ENCODE measurements around the gene VPS26C. TPM values are rescaled to one million over a fixed set of nuclear protein-coding genes. Genes with fewer than 3 reads are reported as not detected.
"Not testable (repeated sequence)": the region's sequence is repeated elsewhere in the genome, so short reads cannot be mapped to it uniquely, and the experiment has no call there.

Gene VPS26C
- polyA plus RNA-seq (ENCODE audit: insufficient read length in 10 of 10), result 10 to 100 TPM; 24.2 to 32.6 (median 29.5) TPM
- long read RNA-seq, donor 1, partial matches to known transcripts, result 0 of 5 reads
- long read RNA-seq, donor 1, other reads (novel, unspliced or antisense), result 0 of 5 reads
- long read RNA-seq, donor 2, transcript VPS26C-201 (8 exons, 3,256 nt), result major isoform, 5 of 6 reads
- long read RNA-seq, donor 2, partial matches to known transcripts, result 0 of 6 reads
- long read RNA-seq, donor 2, other reads (novel, unspliced or antisense), result 0 of 6 reads
- long read RNA-seq, donor 3, result 0 reads
- long read RNA-seq, donor 4, partial matches to known transcripts, result 0 of 3 reads
- long read RNA-seq, donor 4, other reads (novel, unspliced or antisense), result 0 of 3 reads
- long read RNA-seq, donor 5, partial matches to known transcripts, result 0 of 8 reads
- long read RNA-seq, donor 5, other reads (novel, unspliced or antisense), result 0 of 8 reads
- long read RNA-seq, donor 6, transcript VPS26C-201 (8 exons, 3,256 nt), result major isoform, 5 of 8 reads
- long read RNA-seq, donor 6, partial matches to known transcripts, result 0 of 8 reads
- long read RNA-seq, donor 6, other reads (novel, unspliced or antisense), result 0 of 8 reads
- long read RNA-seq, donor 7, transcript VPS26C-201 (8 exons, 3,256 nt), result major isoform, 5 of 7 reads
- long read RNA-seq, donor 7, partial matches to known transcripts, result 0 of 7 reads
- long read RNA-seq, donor 7, other reads (novel, unspliced or antisense), result 0 of 7 reads
- long read RNA-seq, donor 8, partial matches to known transcripts, result 0 of 4 reads
- long read RNA-seq, donor 8, other reads (novel, unspliced or antisense), result 0 of 4 reads
- long read RNA-seq, donor 9, partial matches to known transcripts, result 0 of 2 reads
- long read RNA-seq, donor 9, other reads (novel, unspliced or antisense), result 0 of 2 reads

DNA sequence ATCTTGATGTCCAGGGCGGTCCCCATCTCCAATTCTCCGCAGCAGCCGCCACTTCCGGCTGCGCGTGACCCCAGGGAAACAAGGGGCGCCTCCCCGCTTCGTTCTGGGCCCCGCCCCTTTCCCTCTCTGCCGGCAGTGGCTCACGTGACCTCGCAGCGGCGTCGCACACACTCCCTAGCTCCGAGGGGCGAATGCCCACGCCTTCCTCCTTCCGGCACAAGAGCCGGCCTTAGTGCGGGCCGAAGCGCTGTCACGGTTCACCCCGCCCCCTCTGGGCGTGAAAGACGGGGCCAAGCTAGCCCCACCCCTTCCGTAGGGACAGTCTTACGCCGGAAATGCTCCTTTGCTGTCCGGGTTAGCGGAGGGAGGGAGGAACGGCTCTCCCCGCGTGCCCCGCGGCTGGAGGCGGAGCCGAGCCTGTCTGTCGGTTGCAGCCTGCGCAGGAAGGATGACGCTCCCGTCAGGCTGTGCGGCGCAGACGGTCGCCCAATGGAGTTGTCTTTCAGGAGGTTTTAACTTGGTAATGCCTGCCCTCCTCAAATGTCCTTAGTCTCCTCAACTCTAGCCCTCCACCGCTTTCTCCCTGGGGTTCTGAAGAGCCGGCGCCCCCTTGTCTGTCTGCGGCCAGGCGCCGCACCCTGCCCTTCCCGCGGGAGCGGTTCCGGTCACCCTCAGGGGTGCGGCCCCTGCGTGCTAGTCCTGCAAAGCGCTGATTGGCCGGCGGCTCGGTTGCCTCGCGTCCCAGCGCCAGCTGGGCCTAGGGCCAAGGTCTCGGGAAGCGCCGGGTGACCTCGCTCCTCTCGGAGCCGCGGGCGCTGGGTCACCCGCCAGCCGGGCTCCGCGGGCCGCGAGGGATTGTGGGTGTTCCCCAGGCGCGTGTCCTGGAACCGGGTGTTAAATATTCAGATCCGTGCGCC lies at the start of gene VPS26C:
VPS26C (minus strand) TSS at position 66 of the 917 bp plus-strand sequence; CDS start at position 26, 40 bp downstream.
- peak; percentile 99 to 100 (median 100) for DNase-seq

GRCh38 chr21:37316072-37316471 lies 48.9 kb upstream of the VPS26C start:
- not testable (repeated sequence) for DNase-seq

DNA sequence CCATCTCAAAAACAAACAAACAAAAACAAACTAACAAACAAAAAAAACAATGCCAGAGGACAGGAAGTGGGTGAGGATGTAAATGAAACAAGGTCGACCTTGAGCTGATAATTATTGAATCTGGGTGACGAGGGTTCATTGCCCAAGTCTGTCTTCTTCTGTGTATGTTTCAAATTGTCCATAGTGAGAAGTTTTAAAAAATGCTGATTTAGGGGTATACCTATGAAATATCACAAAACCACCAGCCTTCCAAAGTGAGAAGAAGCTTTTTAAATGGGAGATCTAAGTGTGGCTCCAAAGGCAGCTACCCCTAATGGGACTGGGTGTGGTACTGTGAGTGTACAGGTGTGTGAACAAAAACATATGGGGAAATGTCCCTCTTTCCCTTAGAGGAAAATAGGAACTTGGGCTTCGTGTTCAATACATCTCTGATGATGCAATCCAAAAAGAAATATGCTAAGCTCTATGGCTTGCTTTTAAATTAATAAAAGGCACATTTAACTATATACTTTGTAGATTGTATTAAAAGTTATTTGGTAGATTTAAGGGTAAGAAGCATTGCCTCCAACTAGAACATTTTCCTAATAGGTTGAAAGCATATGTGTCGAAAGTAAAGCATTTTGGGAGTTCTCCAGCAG lies 33.1 kb upstream of the VPS26C start:
- DNase-seq, result no peak

DNA sequence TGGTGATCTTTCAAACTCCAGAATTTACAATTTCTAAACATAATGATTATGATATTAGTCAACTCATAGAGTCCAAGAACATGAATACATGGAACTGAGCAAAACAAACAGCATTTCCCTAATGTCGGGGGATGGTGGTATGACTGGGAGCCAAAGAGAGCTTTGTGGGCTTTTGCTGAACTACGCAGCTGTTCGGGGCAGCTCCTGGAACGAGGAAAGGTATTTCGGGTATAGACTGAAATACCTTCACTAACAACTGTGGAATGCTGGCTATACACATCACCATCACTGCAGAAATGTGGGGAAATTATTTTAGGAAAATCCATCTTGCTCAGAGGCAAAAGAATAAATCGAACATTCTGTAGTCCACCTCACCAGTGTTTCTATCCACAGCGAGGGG lies 30.2 kb upstream of the VPS26C start:
- DNase-seq, result no peak

DNA sequence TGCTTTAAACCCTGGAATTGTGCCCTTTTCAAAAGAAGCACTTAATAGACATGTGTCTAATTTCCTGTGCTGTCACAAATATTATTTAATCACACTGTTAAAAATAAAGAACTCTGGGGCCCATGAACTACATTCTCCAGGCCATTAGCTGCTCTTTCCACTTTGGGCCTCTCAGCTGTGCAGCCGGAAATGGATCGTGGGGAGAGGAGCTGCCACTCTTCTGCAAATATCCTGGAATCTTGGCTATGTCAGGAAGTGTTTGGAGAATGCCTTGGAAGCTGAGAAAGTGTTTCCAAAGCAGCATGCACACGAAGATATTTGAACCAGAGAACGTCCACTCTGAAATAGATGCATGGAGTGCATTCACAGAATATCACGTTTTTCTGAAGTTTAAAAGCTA lies 27.5 kb upstream of the VPS26C start:
- DNase-seq, result peak in 2 of 3 donors; percentile 12 to 38

- DNase-seq, result peak in 2 of 3 donors; percentile 28 to 51
Observed at GRCh38 chr21:37292941-37293340, 25.8 kb upstream of the VPS26C start.

GRCh38 chr21:37292041-37292440 lies 24.9 kb upstream of the VPS26C start:
- DNase-seq, result no peak

- DNase-seq, result not testable (repeated sequence)
Observed at GRCh38 chr21:37283191-37283710, 16.1 kb upstream of the VPS26C start.

DNA sequence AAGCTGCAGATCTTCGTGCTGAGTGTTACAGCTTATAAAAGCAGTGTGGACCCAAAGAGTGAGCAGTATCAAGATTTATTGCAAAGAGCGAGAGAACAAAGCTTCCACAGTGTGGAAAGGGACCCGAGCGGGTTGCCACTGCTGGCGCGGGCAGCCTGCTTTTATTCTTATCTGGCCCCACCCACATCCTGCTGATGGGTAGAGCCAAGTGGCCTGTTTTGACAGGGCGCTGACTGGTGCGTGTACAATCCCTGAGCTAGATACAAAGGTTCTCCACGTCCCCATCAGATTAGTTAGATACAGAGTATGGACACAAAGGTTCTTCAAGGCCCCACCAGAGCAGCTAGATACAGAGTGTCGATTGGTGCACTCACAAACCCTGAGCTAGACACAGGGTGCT lies 15.5 kb upstream of the VPS26C start:
- DNase-seq, result not testable (repeated sequence)

DNA sequence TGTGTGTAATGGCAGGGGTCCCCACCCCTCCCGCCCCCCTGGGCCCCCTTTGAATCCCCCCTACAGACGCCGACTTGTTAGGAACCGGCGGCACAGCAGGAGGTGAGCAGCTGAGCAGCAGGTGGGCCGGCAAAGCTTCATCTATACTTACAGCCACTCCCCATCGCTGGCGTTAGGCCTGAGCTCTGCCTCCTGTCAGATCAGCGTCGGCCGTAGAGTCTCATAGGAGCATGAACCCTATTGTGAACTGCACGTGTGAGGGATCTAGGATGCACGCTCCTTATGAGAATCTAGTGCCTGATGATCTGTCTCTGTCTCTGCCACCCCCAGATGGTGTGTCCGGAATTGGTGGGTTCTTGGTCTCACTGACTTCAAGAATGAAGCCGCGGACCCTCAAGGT lies 14.9 kb upstream of the VPS26C start:
- peak in 2 of 3 donors; percentile 24 to 25 for DNase-seq

DNA sequence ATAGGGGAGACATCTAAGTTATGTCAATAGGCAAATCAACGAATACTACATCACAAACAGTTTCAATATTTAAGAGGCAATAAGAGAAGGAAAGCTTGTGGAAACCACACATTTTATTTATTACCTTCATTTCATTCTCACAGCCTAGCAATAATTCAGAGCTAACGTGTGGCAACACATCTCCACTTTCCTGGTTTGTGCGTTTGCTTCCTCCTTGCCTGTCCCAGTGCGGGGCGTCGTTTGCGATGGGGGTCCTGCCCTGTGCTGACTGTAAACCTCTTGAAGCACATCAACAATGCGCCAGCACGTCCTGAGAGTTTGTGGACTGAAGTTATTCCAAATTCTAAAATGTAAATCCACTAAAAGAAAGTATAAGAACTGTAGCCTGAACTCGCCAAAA lies 14.4 kb upstream of the VPS26C start:
- DNase-seq, result no peak

DNA sequence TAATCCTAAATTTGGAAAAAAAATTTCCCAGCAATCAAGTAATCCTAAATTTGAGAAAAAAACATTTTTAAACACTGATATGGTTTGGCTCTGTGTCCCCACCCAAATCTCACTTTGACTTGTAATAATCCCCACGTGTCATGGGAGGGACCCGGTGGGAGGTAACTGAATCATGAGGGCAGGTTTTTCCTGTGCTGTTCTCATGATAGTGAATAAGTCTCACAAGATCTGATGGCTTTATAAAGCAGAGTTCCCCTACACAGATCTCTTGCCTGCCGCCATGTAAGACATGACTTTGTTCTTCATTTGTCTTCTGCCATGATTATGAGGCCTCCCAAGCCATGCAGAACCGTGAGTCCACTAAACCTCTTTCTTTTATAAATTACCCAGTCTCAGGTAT lies 12.1 kb upstream of the VPS26C start:
- not testable (repeated sequence) for DNase-seq

GRCh38 chr21:37278199-37278598 lies 11.1 kb upstream of the VPS26C start:
- DNase-seq, result no peak

GRCh38 chr21:37276377-37276776 lies 9.2 kb upstream of the VPS26C start:
- DNase-seq, result no peak

GRCh38 chr21:37273911-37274690 lies 7.0 kb upstream of the VPS26C start:
- DNase-seq, result no peak

GRCh38 chr21:37273440-37273839 lies 6.3 kb upstream of the VPS26C start:
- DNase-seq, result no peak

DNA sequence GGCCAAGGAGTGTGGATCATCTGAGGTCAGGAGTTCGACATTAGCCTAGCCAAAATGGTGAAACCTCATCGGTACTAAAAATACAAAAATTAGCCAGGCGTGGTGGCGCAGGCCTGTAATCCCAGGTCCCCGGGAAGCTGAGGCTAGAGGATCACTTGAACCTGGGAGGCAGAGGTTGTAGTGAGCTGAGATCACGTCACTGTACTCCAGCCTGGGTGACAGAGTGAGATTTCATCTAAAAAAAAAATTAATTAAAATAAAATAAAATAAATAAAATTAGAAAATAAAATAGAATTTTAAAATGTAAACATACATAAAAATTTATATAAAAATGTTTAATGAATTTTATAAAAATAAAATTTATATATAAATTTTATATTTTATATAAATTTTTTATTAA lies 5.8 kb upstream of the VPS26C start:
- DNase-seq, result no peak

- DNase-seq, result no peak
Observed at GRCh38 chr21:37270576-37271365, 3.6 kb upstream of the VPS26C start.

- no peak for DNase-seq
Observed at GRCh38 chr21:37269481-37269880, 2.3 kb upstream of the VPS26C start.
